Esophagus squamous epithelium (tissue), 4 donors: ENCODE measurements around the gene CDC42SE1.

ENCODE experiments used
- CTCF ChIP-seq, 6 experiments: fragments of 450-650 bp in 4 of 6; fragments of 200-600 bp in 2 of 6; sonication (generic) in 2 of 6; IDR thresholded peaks; one replicate each; pipeline ENCODE4 v1.5.1; 2016 to 2019; ENCODE audit warnings: antibody characterized with exemption in 6 of 6, mild to moderate bottlenecking in 4 of 6, moderate library complexity in 4 of 6
- POLR2A ChIP-seq, 4 donors: fragments of 450-650 bp; IDR thresholded peaks; one replicate each; pipeline ENCODE4 v1.6.1; 2017; ENCODE audit warnings: antibody characterized with exemption in 4 of 4, mild to moderate bottlenecking in 4 of 4, moderate library complexity in 3 of 4

DNA sequence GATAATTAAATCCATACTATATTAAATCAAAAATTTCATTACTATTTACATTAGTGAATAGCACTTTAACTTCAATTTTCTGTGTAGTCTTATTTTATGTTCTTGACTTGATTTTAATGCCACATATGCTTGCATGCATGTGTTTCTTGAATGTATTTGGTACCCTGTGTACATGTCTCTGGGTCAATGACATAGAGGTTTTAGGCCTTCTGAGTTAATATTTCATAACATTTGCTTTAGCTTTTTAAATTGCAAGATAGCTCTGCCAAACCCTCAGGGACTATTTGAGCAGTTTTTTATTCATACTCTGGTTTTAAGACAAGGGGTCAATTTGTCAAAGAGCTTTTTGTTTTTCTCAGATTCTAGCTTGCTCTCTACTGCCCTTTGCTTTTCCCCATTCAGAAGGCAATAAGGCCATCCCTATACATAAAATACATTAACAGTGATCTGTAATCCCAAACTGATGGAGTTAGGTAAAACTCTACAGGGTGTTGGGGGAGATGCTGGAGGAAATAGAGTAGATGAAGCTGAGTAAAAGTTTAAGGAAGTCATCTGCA lies 5.7 kb upstream of the CDC42SE1 start:
- TF ChIP-seq CTCF (IDR thresholded peaks at IDR 0.05) (no peak), POLR2A (IDR thresholded peaks at IDR 0.05) (no peak)
